Testis (tissue), 3 donors: ENCODE results near the gene MORN4. TPM values are rescaled to one million over a fixed set of nuclear protein-coding genes. Genes with fewer than 3 reads are reported as not detected.

ENCODE experiments used
- DNase-seq: peaks from one replicate; pipeline ENCODE4 v3.0.0-alpha.2; 2019
- H3K27ac ChIP-seq, 2 donors: fragments of 200-600 bp; sonication (generic); one replicate each; pipeline ENCODE4 v1.5.1; 2019
- H3K27me3 ChIP-seq: fragments of 200-600 bp; sonication (generic); one replicate; pipeline ENCODE4 v1.5.1; 2019
- H3K36me3 ChIP-seq: fragments of 200-600 bp; sonication (generic); one replicate; pipeline ENCODE4 v1.5.1; 2017; ENCODE audit warnings: low read depth; ENCODE audit errors: missing control alignments
- H3K4me1 ChIP-seq: fragments of 200-600 bp; sonication (generic); one replicate; pipeline ENCODE4 v1.5.1; 2019
- H3K4me3 ChIP-seq, 2 donors: fragments of 200-600 bp; sonication (generic); one replicate each; pipeline ENCODE4 v1.5.1; 2017 to 2019
- H3K9me3 ChIP-seq: fragments of 200-600 bp; sonication (generic); one replicate; pipeline ENCODE4 v1.5.1; 2017
- CTCF ChIP-seq, 3 experiments: fragments of 450-650 bp in 2 of 3; fragments of 200-600 bp in 1 of 3; sonication (generic) in 1 of 3; IDR thresholded peaks; one replicate each; pipeline ENCODE4 v1.5.1; 2016 to 2019; ENCODE audit warnings: antibody characterized with exemption in 3 of 3, mild to moderate bottlenecking in 2 of 3, moderate library complexity in 1 of 3
- POLR2A ChIP-seq: fragments of 450-650 bp; IDR thresholded peaks from one replicate; pipeline ENCODE4 v1.6.1; 2017; ENCODE audit warnings: antibody characterized with exemption, mild to moderate bottlenecking, moderate library complexity
- WGBS, 2 donors: methylation state at CpG; one replicate each; pipeline ENCODE4 v1.1.5; 2018; 5-methylcytosine and 5-hydroxymethylcytosine counted together
- intact Hi-C: fragments of 100-400 bp; cut with DNase I; formaldehyde crosslinking; loops from one replicate; pipeline ENCODE4 v1.15.1; 2023; ENCODE audit warnings: low total_unique reads
- polyA plus RNA-seq: library from polyadenylated mRNA; stranded (reverse); fragments of 350-450 nt; fragmentation: Illumina TruSeq; extraction: RNeasy Lipid Tissue Mini Kit (QIAGEN cat#74804); gene quantifications from one replicate; pipeline ENCODE4 v1.2.3, GENCODE V29; 2014; ENCODE audit warnings: low read depth, low replicate concordance; ENCODE audit not compliant: insufficient read depth
- total RNA-seq, 2 donors: library from RNA; depleted of rRNA; stranded (reverse); fragments of >200 nt; gene quantifications; one replicate each; pipeline ENCODE4 v1.2.3, GENCODE V29; 2016

The MORN4 gene
- total and polyA plus RNA-seq, 3 donors from 2014 or later, result 7.1 to 23.3 (median 7.5) TPM

DNA sequence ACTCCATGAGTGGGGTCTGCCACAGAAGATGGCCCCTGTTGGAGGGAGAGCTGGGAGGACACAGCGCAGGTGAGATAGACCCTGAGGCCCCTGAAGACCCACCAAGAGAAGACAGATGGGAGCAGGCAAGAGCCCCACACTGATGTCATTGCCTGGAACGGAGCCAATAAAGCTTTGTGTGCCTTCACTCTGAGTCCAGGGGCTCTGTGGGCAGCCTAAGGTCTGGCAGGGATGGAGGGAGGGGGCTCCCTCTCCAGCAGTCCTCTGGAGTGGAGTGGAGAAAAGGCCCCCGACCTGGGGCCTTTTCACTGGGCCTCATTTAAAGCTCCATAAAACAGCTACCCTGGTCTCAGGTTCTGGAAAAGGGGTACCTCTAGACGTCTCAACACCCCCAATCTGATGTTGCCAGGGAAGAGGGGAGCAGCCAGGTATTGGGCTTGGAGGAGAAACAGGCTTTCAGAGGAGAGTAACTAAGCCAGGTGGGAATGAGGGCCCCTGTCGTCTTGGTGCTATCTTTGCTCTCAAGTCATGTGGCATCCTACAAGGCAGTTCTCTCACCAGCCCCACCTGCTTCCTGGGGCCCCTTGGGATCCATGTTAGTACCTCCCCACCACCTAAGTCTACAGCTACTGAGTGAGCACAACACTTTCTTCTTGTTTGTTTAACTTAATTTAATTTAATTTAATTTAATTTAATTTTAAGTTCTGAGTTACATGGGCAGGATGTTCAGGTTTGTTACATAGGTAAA lies 42.4 kb downstream of the MORN4 start:
- intact Hi-C loops, result no loop called here
- Histone ChIP-seq H3K36me3 (no peaks in the 10 kb centered on the region), H3K9me3 (no peaks in the 10 kb centered on the region), H3K27ac (no peak overlapping the region), H3K4me1 (no peaks in the 10 kb centered on the region), H3K4me3 (no peak overlapping the region), H3K27me3 (no peaks in the 10 kb centered on the region)
- WGBS, 2 donors, result 71 to 73% methylated on average over 5 of the region's 5 CpGs
- DNase-seq, result no peak
- TF ChIP-seq CTCF (IDR thresholded peaks at IDR 0.05) (no peak), POLR2A (no peak)

DNA sequence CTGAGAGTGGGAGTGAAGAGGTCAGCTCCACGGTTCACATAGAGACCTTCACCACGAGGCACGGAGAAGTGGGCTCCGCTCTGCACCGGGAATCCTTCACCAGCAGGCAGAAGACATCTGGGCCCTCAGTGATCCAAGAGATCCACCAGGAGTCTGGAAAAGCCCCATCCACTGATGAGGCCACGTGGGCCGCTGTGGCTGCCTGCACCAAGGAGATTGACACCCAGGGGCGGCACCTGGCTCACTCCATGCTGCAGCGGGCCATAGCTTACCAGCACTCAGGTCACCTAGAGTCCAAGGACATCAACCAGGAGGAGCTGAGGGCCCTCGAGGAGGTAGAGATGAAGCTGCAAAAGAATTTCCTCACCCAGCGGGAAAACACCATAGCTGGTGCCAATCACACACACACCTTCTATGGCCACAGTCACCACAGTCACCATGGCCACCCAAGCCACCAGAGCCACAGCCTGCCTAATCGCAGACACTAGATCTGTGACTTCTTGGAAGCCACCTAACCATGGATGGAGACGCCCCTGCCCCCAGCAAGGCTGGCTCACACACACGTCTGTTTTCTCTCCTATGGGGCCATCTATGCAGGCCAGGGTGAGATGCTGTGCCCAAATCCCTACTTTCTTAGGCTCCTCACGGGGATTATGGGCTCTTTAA lies 43.1 kb downstream of the MORN4 start:
- no peak overlapping the region for H3K4me3 ChIP-seq
- TF ChIP-seq POLR2A, result no peak
- no peak for TF ChIP-seq CTCF (IDR thresholded peaks at IDR 0.05)
- H3K36me3 ChIP-seq, result no peaks in the 10 kb centered on the region
- 81 to 87% methylated on average over 10 to 13 of the region's 15 CpGs for WGBS, 2 donors
- H3K4me1 ChIP-seq, result no peaks in the 10 kb centered on the region
- H3K27ac ChIP-seq, result no peak overlapping the region
- H3K27me3 ChIP-seq, result no peaks in the 10 kb centered on the region
- intact Hi-C loops, result no loop called here
- DNase-seq, result no peak
- H3K9me3 ChIP-seq, result no peaks in the 10 kb centered on the region

DNA sequence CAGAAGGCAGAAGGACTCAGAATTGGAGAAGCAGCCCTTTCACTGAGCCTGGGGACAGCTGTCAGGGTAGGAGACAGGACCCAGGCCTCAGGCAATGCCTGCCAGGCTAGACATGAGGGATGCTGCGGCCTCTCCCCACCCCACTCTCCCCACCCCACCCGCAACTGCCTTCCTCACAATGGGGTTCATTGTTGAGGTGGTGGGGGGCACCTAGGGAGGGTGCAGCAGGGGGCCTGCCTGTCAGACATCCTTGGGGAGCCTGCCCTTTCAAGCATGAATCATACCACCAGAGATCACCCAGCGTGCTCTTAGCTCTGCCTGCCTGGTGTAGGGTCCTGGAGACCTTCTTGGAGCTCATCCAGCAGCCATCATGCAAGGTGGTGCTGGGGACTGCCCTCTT lies 43.8 kb downstream of the MORN4 start, which contains the start of gene C10orf62:
TSS of gene C10orf62 (plus strand) at position 243 of the 400 bp plus-strand sequence. CDS start 177 bp downstream, outside the sequence.
- H3K36me3 ChIP-seq, result no peaks in the 10 kb centered on the region
- no peaks in the 10 kb centered on the region for H3K9me3 ChIP-seq
- intact Hi-C loops, result no loop called here
- DNase-seq, result no peak
- WGBS, 2 donors, result 82% methylated on average over 3 of the region's 3 CpGs; no CpG with 5 or more reads in 1 of the 2 donors
- TF ChIP-seq POLR2A (no peak), CTCF (IDR thresholded peaks at IDR 0.05) (no peak)
- H3K4me3 ChIP-seq, result no peak within 1 kb of the TSS
- H3K27me3 ChIP-seq, result no peaks in the 10 kb centered on the region
- H3K27ac ChIP-seq, result no peak within 1 kb of the TSS
- H3K4me1 ChIP-seq, result no peaks in the 10 kb centered on the region

DNA sequence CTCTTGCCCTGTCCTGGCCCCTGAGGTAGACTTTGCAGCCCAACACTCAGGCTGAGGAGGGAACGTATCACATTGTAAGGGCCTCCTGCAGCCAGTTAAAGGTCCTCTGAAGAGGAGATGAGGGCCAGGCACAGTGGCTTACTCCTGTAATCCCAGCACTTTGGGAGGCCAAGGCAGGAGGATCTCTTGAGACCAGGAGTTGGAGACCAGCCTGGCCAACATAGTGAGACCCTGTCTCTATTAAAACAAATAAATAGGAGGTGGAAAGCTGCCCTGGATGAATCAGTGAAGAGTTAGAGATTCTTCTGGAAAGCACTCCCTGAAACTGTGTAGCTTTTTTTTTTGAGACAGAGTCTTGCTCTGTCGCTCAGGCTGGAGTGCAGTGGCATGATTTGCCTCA lies 46.1 kb downstream of the MORN4 start:
- no peaks in the 10 kb centered on the region for H3K4me1 ChIP-seq
- H3K36me3 ChIP-seq, result no peaks in the 10 kb centered on the region
- 85 to 88% methylated on average over 2 of the region's 2 CpGs for WGBS, 2 donors
- no peak overlapping the region for H3K4me3 ChIP-seq
- no peaks in the 10 kb centered on the region for H3K27me3 ChIP-seq
- TF ChIP-seq POLR2A (no peak), CTCF (IDR thresholded peaks at IDR 0.05) (no peak)
- no peaks in the 10 kb centered on the region for H3K9me3 ChIP-seq
- no peak overlapping the region for H3K27ac ChIP-seq
- intact Hi-C loops, result no loop called here
- no peak for DNase-seq
